H54 (cell line): Measurements from ENCODE around the gene SLC48A1.
A peak's percentile ranks its signal among the peaks of the same experiment; 100 is the strongest.

ENCODE experiments used
- DNase-seq: peaks from one replicate; pipeline ENCODE4 v3.0.0; 2011; ENCODE audit warnings: low spot score, mixed read lengths; ENCODE audit not compliant: insufficient read length
- FAIRE-seq: peaks from 3 replicates; lab custom pipeline; 2011; peaks lifted over from hg19 to GRCh38; lab: Jason Lieb, UNC
- POLR2A ChIP-seq: IDR thresholded peaks from 2 replicates; pipeline ENCODE4 v1.6.1; 2011; ENCODE audit warnings: low read depth, mild to moderate bottlenecking, low read length

SLC48A1 gene

GRCh38 chr12:47737936-47738594, 35.0 kb upstream of the SLC48A1 start:
- FAIRE-seq, result no peak

GRCh38 chr12:47739297-47739696, 33.7 kb upstream of the SLC48A1 start:
- no peak for TF ChIP-seq POLR2A
- FAIRE-seq (no peak), DNase-seq (no peak)

More at GRCh38 chr12:47737936-47738594, 35.0 kb upstream of the SLC48A1 start:
- no peak for DNase-seq
- no peak for TF ChIP-seq POLR2A

GRCh38 chr12:47739979-47740378, 33.1 kb upstream of the SLC48A1 start:
- FAIRE-seq, result no peak
- TF ChIP-seq POLR2A, result no peak

GRCh38 chr12:47740606-47741339, 32.3 kb upstream of the SLC48A1 start:
- no peak for TF ChIP-seq POLR2A
- DNase-seq (no peak), FAIRE-seq (no peak)

More at GRCh38 chr12:47739979-47740378, 33.1 kb upstream of the SLC48A1 start:
- no peak for DNase-seq

GRCh38 chr12:47741340-47741703, 31.7 kb upstream of the SLC48A1 start:
- peak; percentile 72 for DNase-seq

GRCh38 chr12:47742253-47742825, 30.7 kb upstream of the SLC48A1 start:
- no peak for TF ChIP-seq POLR2A
- FAIRE-seq, result no peak
- peak; percentile 47 for DNase-seq

More at GRCh38 chr12:47741340-47741703, 31.7 kb upstream of the SLC48A1 start:
- no peak for TF ChIP-seq POLR2A
- FAIRE-seq, result no peak

GRCh38 chr12:47743311-47743860, 29.7 kb upstream of the SLC48A1 start:
- DNase-seq, result no peak
- no peak for FAIRE-seq
- TF ChIP-seq POLR2A, result no peak

GRCh38 chr12:47744005-47744651, 28.9 kb upstream of the SLC48A1 start:
- TF ChIP-seq POLR2A, result no peak
- DNase-seq (no peak), FAIRE-seq (no peak)

- no peak for DNase-seq
- FAIRE-seq, result no peak
- no peak for TF ChIP-seq POLR2A
Observed at GRCh38 chr12:47744778-47745436, 28.1 kb upstream of the SLC48A1 start.

GRCh38 chr12:47745485-47746041, 27.5 kb upstream of the SLC48A1 start:
- FAIRE-seq (no peak), DNase-seq (no peak)
- TF ChIP-seq POLR2A, result no peak

- DNase-seq, result no peak
- no peak for FAIRE-seq
- TF ChIP-seq POLR2A, result no peak
Observed at GRCh38 chr12:47746073-47746472, 27.0 kb upstream of the SLC48A1 start.

GRCh38 chr12:47746523-47746922, 26.5 kb upstream of the SLC48A1 start:
- DNase-seq (no peak), FAIRE-seq (no peak)
- TF ChIP-seq POLR2A, result no peak

- TF ChIP-seq POLR2A, result no peak
- no peak for FAIRE-seq
- DNase-seq, result no peak
Observed at GRCh38 chr12:47747126-47747525, 25.9 kb upstream of the SLC48A1 start.
